Vagina (tissue), 2 donors: ENCODE results near the gene DGCR8.

Experiments
- POLR2A ChIP-seq, 2 donors: fragments of 450-650 bp; IDR thresholded peaks; one replicate each; pipeline ENCODE4 v1.6.1; 2017; ENCODE audit warnings: antibody characterized with exemption in 2 of 2, mild to moderate bottlenecking in 2 of 2, moderate library complexity in 2 of 2
- POLR2AphosphoS5 ChIP-seq, 2 donors: sonication (generic); formaldehyde crosslinking; IDR thresholded peaks; one replicate each; pipeline ENCODE4 v1.9.0; 2017; ENCODE audit warnings: antibody characterized with exemption in 2 of 2, mild to moderate bottlenecking in 2 of 2, low read depth in 1 of 2; ENCODE audit not compliant: insufficient read depth in 1 of 2
- TF ChIP-seq, protein P1 (sequence below), 3 experiments: fragments of 450-650 bp in 2 of 3; fragments of 200-600 bp in 1 of 3; sonication (generic) in 1 of 3; IDR thresholded peaks; one replicate each; pipeline ENCODE4 v1.5.1; 2017 to 2019; ENCODE audit warnings: antibody characterized with exemption in 3 of 3, mild to moderate bottlenecking in 2 of 3, moderate library complexity in 2 of 3

DNA sequence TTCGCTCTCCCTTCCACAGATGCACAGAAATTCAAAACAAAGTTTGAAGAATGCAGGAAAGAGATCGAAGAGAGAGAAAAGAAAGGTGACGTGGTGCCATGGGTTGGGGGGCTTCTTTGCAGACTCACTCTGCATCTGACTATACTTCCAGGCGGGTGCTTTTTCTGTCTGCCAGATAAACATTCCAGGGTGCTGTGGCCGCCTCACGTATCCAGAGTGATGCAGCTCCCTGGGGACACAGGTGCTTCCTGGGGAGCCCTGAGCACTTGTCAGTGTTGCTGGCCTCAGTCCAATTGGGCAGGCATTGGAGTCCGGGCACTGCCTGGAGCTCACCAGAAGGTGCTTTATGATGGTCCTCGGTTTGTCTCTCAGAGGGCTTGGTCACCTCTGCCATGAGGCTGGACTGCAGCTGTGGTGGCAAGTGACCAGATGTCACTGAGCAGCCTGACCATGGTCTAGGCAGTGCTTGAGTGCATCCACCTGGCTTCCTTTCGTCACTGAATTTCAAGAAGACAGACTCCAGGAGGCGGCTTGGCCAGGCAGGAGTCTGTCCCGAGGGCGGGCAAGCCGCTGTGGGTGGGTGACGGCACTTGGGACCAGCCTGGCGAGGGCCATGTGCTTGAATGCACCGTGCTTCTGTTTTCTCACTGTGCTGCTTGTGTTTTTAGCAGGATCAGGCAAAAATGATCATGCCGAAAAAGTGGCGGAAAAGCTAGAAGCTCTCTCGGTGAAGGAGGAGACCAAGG, 46.4 kb downstream of the DGCR8 start:
- TF ChIP-seq, protein P1, sequence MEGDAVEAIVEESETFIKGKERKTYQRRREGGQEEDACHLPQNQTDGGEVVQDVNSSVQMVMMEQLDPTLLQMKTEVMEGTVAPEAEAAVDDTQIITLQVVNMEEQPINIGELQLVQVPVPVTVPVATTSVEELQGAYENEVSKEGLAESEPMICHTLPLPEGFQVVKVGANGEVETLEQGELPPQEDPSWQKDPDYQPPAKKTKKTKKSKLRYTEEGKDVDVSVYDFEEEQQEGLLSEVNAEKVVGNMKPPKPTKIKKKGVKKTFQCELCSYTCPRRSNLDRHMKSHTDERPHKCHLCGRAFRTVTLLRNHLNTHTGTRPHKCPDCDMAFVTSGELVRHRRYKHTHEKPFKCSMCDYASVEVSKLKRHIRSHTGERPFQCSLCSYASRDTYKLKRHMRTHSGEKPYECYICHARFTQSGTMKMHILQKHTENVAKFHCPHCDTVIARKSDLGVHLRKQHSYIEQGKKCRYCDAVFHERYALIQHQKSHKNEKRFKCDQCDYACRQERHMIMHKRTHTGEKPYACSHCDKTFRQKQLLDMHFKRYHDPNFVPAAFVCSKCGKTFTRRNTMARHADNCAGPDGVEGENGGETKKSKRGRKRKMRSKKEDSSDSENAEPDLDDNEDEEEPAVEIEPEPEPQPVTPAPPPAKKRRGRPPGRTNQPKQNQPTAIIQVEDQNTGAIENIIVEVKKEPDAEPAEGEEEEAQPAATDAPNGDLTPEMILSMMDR (IDR thresholded peaks at IDR 0.05) = no peak
- TF ChIP-seq POLR2A (IDR thresholded peaks at IDR 0.05) (no peak), POLR2AphosphoS5 (IDR thresholded peaks at IDR 0.05; ENCODE audit: insufficient read depth in 1 of 2, low read depth in 1 of 2) (no peak)
